ENCODE results near the gene CAV1. TPM values are rescaled to one million over a fixed set of nuclear protein-coding genes. Genes with fewer than 3 reads are reported as not detected.

CAV1 gene
- total and polyA plus RNA-seq, 12 donors = 4.0 to 35.4 (median 9.7) TPM

DNA sequence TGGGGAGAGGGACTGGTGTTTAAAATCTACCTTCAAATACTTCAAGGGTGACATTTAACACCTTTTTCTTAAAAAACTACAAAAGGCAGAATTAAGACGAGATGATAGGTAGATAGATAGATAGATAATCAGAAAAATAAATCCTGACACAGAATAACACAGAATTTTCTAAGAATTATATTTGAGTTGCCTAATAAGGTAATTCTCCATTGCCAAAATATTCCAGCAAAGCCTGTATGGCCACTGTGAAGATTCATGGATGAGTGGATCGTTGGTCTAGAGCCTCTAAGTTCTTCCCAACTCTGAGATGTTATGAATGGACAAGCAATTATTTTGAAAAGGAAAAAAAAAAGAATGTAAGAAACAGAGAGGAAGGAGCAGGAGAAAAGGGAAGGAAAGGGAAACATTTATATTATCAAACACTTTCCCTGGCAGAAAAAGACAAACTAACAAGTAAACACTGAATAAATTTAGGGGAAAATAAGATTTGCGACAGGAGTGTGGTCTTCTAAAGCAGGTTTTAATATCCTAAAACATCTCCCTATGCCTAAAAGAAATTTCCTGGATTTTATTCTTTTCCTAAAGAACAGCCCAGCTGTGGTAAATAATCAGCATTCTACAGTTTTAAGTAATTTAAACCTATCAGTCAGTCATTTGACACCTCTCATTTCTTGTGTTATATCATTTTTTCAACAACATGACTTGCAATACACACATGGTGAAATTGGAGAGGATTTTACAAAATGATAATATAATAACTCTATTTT lies 32.8 kb upstream of the CAV1 start:
- DNase-seq = no peak
- Histone ChIP-seq H3K27ac (no peak overlapping the region), H3K27me3 (no peaks in the 10 kb centered on the region), H3K36me3 (replicated peaks in 1 of 2) (no peaks in the 10 kb centered on the region), H3K4me3 (no peak overlapping the region), H3K9me3 (replicated peaks in 1 of 3) (no peaks in the 10 kb centered on the region), H3K4me1 (replicated peaks in 1 of 2) (no peaks in the 10 kb centered on the region)
- TF ChIP-seq, protein P1, sequence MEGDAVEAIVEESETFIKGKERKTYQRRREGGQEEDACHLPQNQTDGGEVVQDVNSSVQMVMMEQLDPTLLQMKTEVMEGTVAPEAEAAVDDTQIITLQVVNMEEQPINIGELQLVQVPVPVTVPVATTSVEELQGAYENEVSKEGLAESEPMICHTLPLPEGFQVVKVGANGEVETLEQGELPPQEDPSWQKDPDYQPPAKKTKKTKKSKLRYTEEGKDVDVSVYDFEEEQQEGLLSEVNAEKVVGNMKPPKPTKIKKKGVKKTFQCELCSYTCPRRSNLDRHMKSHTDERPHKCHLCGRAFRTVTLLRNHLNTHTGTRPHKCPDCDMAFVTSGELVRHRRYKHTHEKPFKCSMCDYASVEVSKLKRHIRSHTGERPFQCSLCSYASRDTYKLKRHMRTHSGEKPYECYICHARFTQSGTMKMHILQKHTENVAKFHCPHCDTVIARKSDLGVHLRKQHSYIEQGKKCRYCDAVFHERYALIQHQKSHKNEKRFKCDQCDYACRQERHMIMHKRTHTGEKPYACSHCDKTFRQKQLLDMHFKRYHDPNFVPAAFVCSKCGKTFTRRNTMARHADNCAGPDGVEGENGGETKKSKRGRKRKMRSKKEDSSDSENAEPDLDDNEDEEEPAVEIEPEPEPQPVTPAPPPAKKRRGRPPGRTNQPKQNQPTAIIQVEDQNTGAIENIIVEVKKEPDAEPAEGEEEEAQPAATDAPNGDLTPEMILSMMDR (IDR thresholded peaks at IDR 0.05) = no peak
- no peak for TF ChIP-seq POLR2A (IDR thresholded peaks at IDR 0.05)
- intact Hi-C loops (cut with DNase I) = no loop called here
- 58 to 79% (median 67%) methylated on average over 3 of the region's 3 CpGs for WGBS, 4 donors

DNA sequence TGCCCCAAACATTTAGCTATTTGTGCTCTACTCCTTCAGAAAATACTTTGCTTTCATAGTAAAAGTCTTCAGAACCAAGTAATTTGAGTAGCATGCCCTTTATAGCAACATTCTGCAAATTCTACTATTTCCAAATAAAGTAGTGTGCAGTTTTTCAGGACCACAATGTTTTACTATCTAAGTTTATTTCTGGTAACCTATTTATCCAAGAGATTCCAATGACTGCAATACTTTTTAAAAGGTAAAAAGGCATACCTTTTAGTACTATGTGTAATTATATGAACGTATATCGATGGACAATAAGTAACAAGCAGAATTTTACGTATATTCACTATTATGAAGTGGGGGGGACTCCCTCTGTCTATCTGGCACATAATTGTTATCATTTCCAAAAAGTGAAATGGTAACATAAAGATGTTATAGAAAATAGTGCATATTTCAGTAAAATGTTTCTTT lies 32.2 kb upstream of the CAV1 start:
- no peaks in the 10 kb centered on the region for H3K27me3 ChIP-seq
- H3K4me1 ChIP-seq (replicated peaks in 1 of 2) = no peaks in the 10 kb centered on the region
- TF ChIP-seq, protein P1 (IDR thresholded peaks at IDR 0.05) = no peak
- TF ChIP-seq POLR2A (IDR thresholded peaks at IDR 0.05) = no peak
- 85 to 89% (median 86%) methylated on average over 3 of the region's 3 CpGs for WGBS, 4 donors
- no peak overlapping the region for H3K4me3 ChIP-seq
- intact Hi-C loops (cut with DNase I) = no loop called here
- no peak for DNase-seq
- no peaks in the 10 kb centered on the region for H3K9me3 ChIP-seq (replicated peaks in 1 of 3)
- no peak overlapping the region for H3K27ac ChIP-seq
- no peaks in the 10 kb centered on the region for H3K36me3 ChIP-seq (replicated peaks in 1 of 2)

DNA sequence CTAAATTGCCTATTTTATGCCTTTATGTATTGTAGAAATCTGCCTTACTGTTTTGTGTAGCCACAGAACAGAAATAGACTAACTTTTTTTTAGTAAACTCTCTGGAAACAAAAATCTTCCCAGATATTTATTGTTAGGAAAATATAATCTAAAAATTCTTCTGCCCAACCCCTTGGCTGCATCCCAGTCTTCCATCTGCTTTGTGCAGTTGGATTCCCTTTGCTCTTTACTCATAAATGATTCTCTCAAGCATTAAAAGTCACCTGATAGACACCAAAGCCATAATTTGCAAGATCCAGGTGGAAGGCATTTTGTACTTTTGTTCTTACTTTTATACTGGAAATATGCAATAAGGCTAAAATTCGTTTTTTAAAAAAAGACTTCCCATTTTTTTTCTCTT lies 31.4 kb upstream of the CAV1 start:
- H3K36me3 ChIP-seq (replicated peaks in 1 of 2) = no peaks in the 10 kb centered on the region
- no peaks in the 10 kb centered on the region for H3K27me3 ChIP-seq
- H3K4me1 ChIP-seq (replicated peaks in 1 of 2) = no peaks in the 10 kb centered on the region
- H3K9me3 ChIP-seq (replicated peaks in 1 of 3) = no peaks in the 10 kb centered on the region
- no peak overlapping the region for H3K27ac ChIP-seq
- intact Hi-C loops (cut with DNase I) = no loop called here
- H3K4me3 ChIP-seq = no peak overlapping the region
- TF ChIP-seq POLR2A (IDR thresholded peaks at IDR 0.05) = no peak
- TF ChIP-seq, protein P1 (IDR thresholded peaks at IDR 0.05) = no peak
- WGBS, 4 donors = 39 to 58% (median 54%) methylated on average over 1 of the region's 1 CpG
- no peak for DNase-seq

DNA sequence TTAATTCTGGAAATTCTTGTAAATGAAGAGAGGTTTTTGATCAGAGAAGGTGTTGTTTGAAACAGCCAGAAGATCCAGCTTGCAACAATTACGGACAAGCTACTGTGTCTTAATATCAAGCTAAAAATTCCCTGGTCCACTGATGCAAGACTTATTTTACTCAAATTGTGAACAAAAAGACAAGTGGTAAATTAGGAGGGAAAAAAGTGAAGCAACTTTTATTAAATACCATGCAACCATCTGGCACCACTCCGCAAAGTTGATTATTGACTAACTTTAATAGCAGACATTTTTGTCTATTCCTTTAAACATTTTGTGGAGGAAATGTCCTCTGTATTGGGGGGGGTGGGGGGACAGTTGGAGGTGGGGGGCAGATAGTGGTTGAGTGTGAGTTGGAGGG lies 30.4 kb upstream of the CAV1 start:
- 92 to 100% (median 93%) methylated on average over 2 of the region's 2 CpGs for WGBS, 4 donors
- intact Hi-C loops (cut with DNase I) = no loop called here
- Histone ChIP-seq H3K9me3 (replicated peaks in 1 of 3) (no peaks in the 10 kb centered on the region), H3K36me3 (replicated peaks in 1 of 2) (no peaks in the 10 kb centered on the region), H3K27ac (no peak overlapping the region), H3K4me3 (no peak overlapping the region), H3K4me1 (replicated peaks in 1 of 2) (no peaks in the 10 kb centered on the region), H3K27me3 (no peaks in the 10 kb centered on the region)
- TF ChIP-seq, protein P1 (IDR thresholded peaks at IDR 0.05) = no peak
- TF ChIP-seq POLR2A (IDR thresholded peaks at IDR 0.05) = no peak
- DNase-seq = no peak
